ENCODE results near the gene SSMEM1. TPM values are rescaled to one million over a fixed set of nuclear protein-coding genes. Genes with fewer than 3 reads are reported as not detected.

Gene SSMEM1
- total RNA-seq, 4 donors from 2014 or later = not detected

GRCh38 chr7:130254555-130254954 lies 46.9 kb downstream of the SSMEM1 start:
- H3K4me1 ChIP-seq = no peaks in the 10 kb centered on the region
- TF ChIP-seq, protein P1, sequence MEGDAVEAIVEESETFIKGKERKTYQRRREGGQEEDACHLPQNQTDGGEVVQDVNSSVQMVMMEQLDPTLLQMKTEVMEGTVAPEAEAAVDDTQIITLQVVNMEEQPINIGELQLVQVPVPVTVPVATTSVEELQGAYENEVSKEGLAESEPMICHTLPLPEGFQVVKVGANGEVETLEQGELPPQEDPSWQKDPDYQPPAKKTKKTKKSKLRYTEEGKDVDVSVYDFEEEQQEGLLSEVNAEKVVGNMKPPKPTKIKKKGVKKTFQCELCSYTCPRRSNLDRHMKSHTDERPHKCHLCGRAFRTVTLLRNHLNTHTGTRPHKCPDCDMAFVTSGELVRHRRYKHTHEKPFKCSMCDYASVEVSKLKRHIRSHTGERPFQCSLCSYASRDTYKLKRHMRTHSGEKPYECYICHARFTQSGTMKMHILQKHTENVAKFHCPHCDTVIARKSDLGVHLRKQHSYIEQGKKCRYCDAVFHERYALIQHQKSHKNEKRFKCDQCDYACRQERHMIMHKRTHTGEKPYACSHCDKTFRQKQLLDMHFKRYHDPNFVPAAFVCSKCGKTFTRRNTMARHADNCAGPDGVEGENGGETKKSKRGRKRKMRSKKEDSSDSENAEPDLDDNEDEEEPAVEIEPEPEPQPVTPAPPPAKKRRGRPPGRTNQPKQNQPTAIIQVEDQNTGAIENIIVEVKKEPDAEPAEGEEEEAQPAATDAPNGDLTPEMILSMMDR (IDR thresholded peaks at IDR 0.05) = no peak
- TF ChIP-seq EP300 (IDR thresholded peaks at IDR 0.05) = no peak
- no peak for TF ChIP-seq POLR2A (IDR thresholded peaks at IDR 0.05)
- no peak for DNase-seq (ENCODE audit: low spot score in 2 of 2)
- no peak overlapping the region for H3K27ac ChIP-seq
- no peaks in the 10 kb centered on the region for H3K27me3 ChIP-seq
- H3K36me3 ChIP-seq = no peaks in the 10 kb centered on the region
- H3K9me3 ChIP-seq = peaks cover 0 to 55% (median 9%) of the 10 kb centered on the region in 4 donors
- no peak overlapping the region for H3K4me3 ChIP-seq
- WGBS, 2 donors = 87 to 94% methylated on average over 6 of the region's 6 CpGs

DNA sequence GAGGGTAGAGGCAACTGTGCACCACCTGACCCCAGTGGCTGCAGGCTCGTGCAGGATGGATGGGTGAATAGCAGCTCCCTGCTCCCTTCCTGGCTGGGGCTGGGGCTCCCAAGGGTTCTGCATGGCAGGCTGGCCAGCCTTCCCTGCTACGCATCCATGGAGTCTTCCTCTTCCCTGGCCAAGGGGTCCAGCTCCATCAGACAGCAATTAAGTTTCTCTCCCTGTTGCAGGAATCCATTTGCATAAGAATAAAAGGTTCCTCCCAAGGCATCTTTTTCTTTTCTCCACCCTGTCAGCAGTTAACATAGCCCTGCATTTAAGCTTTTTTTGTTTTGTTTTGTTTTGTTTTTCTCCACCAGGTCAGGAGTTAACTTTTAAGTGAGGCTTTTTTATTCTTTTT lies 49.0 kb downstream of the SSMEM1 start:
- Histone ChIP-seq H3K27ac (no peak overlapping the region), H3K27me3 (no peaks in the 10 kb centered on the region), H3K9me3 (peaks cover 0 to 69% (median 9%) of the 10 kb centered on the region in 4 donors), H3K36me3 (no peaks in the 10 kb centered on the region), H3K4me3 (no peak overlapping the region), H3K4me1 (no peaks in the 10 kb centered on the region)
- 69 to 79% methylated on average over 2 of the region's 2 CpGs for WGBS, 2 donors
- TF ChIP-seq, protein P1 (IDR thresholded peaks at IDR 0.05) = no peak
- TF ChIP-seq POLR2A (IDR thresholded peaks at IDR 0.05) (no peak), EP300 (IDR thresholded peaks at IDR 0.05) (no peak)
- no peak for DNase-seq (ENCODE audit: low spot score in 2 of 2)

- no peak overlapping the region for H3K27ac ChIP-seq
- no peak overlapping the region for H3K4me3 ChIP-seq
- no peaks in the 10 kb centered on the region for H3K4me1 ChIP-seq
- H3K9me3 ChIP-seq = peaks cover 0 to 60% (median 9%) of the 10 kb centered on the region in 4 donors
- WGBS, 2 donors = 76 to 84% methylated on average over 1 of the region's 1 CpG
- no peak for TF ChIP-seq POLR2A (IDR thresholded peaks at IDR 0.05)
- no peak for DNase-seq (ENCODE audit: low spot score in 2 of 2)
- no peaks in the 10 kb centered on the region for H3K36me3 ChIP-seq
- no peaks in the 10 kb centered on the region for H3K27me3 ChIP-seq
Measured at GRCh38 chr7:130258494-130259078, 50.9 kb downstream of the SSMEM1 start.

DNA sequence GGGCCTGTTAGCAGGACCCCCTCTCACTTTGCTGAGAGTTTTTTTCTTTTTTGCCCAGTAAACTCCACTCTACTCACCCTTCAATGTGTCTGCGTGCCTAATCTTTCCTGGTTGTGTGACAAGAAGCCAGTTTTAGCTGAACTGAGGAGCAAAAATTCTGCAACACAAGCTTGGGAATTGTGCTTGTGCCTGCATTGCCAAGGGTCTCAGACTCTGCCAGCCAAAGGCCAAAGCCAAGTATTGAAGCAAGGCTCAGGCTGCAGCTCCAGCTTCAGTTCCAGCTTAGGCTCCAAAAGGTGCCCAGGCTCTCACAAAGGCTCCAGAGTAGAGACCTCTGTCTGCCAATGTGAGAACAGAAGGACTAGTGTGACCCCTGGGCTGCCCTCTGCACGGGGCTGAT lies 54.8 kb downstream of the SSMEM1 start:
- H3K27me3 ChIP-seq = no peaks in the 10 kb centered on the region
- TF ChIP-seq POLR2A (IDR thresholded peaks at IDR 0.05) = no peak
- TF ChIP-seq, protein P1 (IDR thresholded peaks at IDR 0.05) = no peak
- TF ChIP-seq EP300 (IDR thresholded peaks at IDR 0.05) = no peak
- no peak overlapping the region for H3K4me3 ChIP-seq
- no peak for DNase-seq (ENCODE audit: low spot score in 2 of 2)
- H3K27ac ChIP-seq = no peak overlapping the region
- peaks cover 0 to 35% (median 9%) of the 10 kb centered on the region in 4 donors for H3K9me3 ChIP-seq
- 63 to 69% methylated on average over 2 of the region's 2 CpGs for WGBS, 2 donors
- no peaks in the 10 kb centered on the region for H3K4me1 ChIP-seq
- no peaks in the 10 kb centered on the region for H3K36me3 ChIP-seq

DNA sequence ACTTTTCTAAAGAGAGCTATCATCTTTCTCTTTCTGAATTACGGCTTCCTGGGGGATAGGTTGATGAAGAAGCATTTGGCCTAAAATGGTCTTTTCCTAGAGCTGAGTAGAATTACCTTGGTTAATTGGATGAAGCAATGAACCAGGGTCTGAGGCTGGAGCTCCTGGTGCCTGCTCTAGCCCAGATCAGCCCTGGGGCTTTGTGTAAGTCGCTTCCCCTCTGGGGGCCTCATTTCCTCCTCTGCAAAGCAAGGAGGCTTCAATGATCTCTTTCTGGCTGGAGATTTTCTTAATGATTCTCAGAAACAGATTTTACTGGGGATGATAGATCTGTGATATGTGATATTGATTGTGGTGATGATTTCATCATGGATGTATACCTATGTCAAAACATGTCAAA lies 55.5 kb downstream of the SSMEM1 start:
- no peak for TF ChIP-seq POLR2A (IDR thresholded peaks at IDR 0.05)
- no peak for TF ChIP-seq EP300 (IDR thresholded peaks at IDR 0.05)
- TF ChIP-seq, protein P1 (IDR thresholded peaks at IDR 0.05) = no peak
- WGBS, 2 donors = 29 to 75% methylated on average over 2 of the region's 2 CpGs
- Histone ChIP-seq H3K4me1 (no peaks in the 10 kb centered on the region), H3K27ac (no peak overlapping the region), H3K36me3 (no peaks in the 10 kb centered on the region), H3K27me3 (no peaks in the 10 kb centered on the region), H3K4me3 (no peak overlapping the region), H3K9me3 (peaks cover 0 to 28% (median 6%) of the 10 kb centered on the region in 4 donors)
- DNase-seq (ENCODE audit: low spot score in 2 of 2) = no peak

Other genes starting within 250 kb of the SSMEM1 start
- 10 to 100 TPM; 12.0 to 17.6 (median 14.6) TPM for gene ZC3HC1, start 156.5 kb upstream of the SSMEM1 start, total RNA-seq
- gene KLHDC10, start 137.3 kb upstream of the SSMEM1 start, total RNA-seq = 10 to 100 TPM; 19.0 to 30.8 (median 21.4) TPM
- gene TMEM209, start 2.5 kb upstream of the SSMEM1 start, total RNA-seq = 10 to 100 TPM in 2 of 4 donors, 1 to 10 TPM in 2; 9.6 to 17.3 (median 12.5) TPM
- gene CPA2, start 59.0 kb downstream of the SSMEM1 start, total RNA-seq = 1 to 10 TPM in 2 of 4 donors, not detected in 2; 1.5 to 2.2 TPM
- 1 to 10 TPM in 1 of 4 donors, not detected in 3; 5.4 TPM for gene CPA4, start 85.3 kb downstream of the SSMEM1 start, total RNA-seq
- not detected for gene CPA5, start 137.0 kb downstream of the SSMEM1 start, total RNA-seq
- 10 to 100 TPM in 1 of 4 donors, 1 to 10 TPM in 3; 2.9 to 37.8 (median 6.3) TPM for gene CPA1, start 172.6 kb downstream of the SSMEM1 start, total RNA-seq
- 1 to 10 TPM; 4.4 to 9.6 (median 5.3) TPM for gene CEP41, start 233.2 kb downstream of the SSMEM1 start, total RNA-seq